ENCODE data around the gene ADAMTS20.

GRCh38 chr12:43425361-43425760 lies 126.6 kb downstream of the ADAMTS20 start:
- peak; percentile 15; the same call in 1 of the 2 replicates for TF ChIP-seq CTCF (conservative IDR thresholded peaks at IDR 0.05)
- no peak for TF ChIP-seq ZFX (IDR thresholded peaks at IDR 0.05)
